ACC112 (cell line): Measurements from ENCODE around the gene EZH2.

Experiments used
- H2AFZ ChIP-seq: fragments of 200-600 bp; sonication (generic); one replicate; pipeline ENCODE4 v1.6.0; 2017; ENCODE audit warnings: antibody characterized with exemption, low read length; ENCODE audit not compliant: unreplicated experiment
- H3K27ac ChIP-seq: fragments of 200-600 bp; sonication (generic); 2 replicates; pipeline ENCODE4 v1.5.1; 2014; ENCODE audit warnings: low read depth, mild to moderate bottlenecking, antibody characterized with exemption, low read length, moderate library complexity
- H3K27me3 ChIP-seq: fragments of 200-600 bp; sonication (generic); 2 replicates; pipeline ENCODE4 v1.6.1; 2014; ENCODE audit warnings: mild to moderate bottlenecking, antibody characterized with exemption, low read length, moderate library complexity, mixed read lengths; ENCODE audit not compliant: insufficient read depth
- H3K36me3 ChIP-seq: fragments of 200-600 bp; sonication (generic); 2 replicates; pipeline ENCODE4 v1.6.1; 2016; ENCODE audit warnings: mild to moderate bottlenecking, antibody characterized with exemption, low read length, moderate library complexity, mixed read lengths; ENCODE audit not compliant: insufficient read depth
- H3K4me1 ChIP-seq: fragments of 200-600 bp; sonication (generic); one replicate; pipeline ENCODE4 v1.6.1; 2016; ENCODE audit warnings: low read length, mixed read lengths; ENCODE audit not compliant: insufficient read depth, unreplicated experiment, control insufficient read depth
- H3K4me3 ChIP-seq: fragments of 200-600 bp; sonication (generic); 2 replicates; pipeline ENCODE4 v1.5.1; 2014; ENCODE audit warnings: mild to moderate bottlenecking, low read depth, low read length
- H3K79me2 ChIP-seq: fragments of 200-600 bp; sonication (generic); one replicate; pipeline ENCODE4 v1.6.0; 2016; ENCODE audit warnings: low read length; ENCODE audit not compliant: control insufficient read depth, unreplicated experiment, insufficient read depth

Gene EZH2

GRCh38 chr7:148916186-148916585 is 32.1 kb upstream of the EZH2 start:
- Histone ChIP-seq H3K79me2 (no peaks in the 10 kb centered on the region), H3K4me1 (peaks cover 13% of the 10 kb centered on the region), H3K27ac (no peak overlapping the region), H3K27me3 (no peaks in the 10 kb centered on the region), H2AFZ (no peak overlapping the region), H3K36me3 (no peaks in the 10 kb centered on the region), H3K4me3 (no peak overlapping the region)

DNA sequence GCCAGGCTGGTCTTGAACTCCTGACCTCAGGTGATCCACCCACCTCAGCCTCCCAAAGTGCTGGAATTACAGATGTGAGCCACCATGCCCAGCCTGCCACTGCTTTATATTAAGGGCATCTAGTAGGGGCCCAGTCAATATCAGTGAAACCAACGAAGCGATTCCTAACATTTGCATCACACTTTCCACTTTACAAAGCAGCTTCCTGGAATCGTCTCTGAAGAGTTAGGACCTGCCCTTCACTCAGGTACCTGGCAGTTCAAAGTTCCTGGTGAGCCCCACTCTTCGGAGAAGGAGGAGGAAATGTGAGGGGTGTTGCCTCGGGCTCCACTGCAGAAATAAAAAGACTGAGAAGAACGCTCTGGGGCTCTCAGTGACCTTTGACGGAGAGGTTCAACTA is 31.1 kb upstream of the EZH2 start:
- Histone ChIP-seq H3K36me3 (no peaks in the 10 kb centered on the region), H3K4me3 (no peak overlapping the region), H2AFZ (no peak overlapping the region), H3K4me1 (peaks cover 13% of the 10 kb centered on the region), H3K27ac (no peak overlapping the region), H3K27me3 (peaks cover 7% of the 10 kb centered on the region), H3K79me2 (no peaks in the 10 kb centered on the region)

DNA sequence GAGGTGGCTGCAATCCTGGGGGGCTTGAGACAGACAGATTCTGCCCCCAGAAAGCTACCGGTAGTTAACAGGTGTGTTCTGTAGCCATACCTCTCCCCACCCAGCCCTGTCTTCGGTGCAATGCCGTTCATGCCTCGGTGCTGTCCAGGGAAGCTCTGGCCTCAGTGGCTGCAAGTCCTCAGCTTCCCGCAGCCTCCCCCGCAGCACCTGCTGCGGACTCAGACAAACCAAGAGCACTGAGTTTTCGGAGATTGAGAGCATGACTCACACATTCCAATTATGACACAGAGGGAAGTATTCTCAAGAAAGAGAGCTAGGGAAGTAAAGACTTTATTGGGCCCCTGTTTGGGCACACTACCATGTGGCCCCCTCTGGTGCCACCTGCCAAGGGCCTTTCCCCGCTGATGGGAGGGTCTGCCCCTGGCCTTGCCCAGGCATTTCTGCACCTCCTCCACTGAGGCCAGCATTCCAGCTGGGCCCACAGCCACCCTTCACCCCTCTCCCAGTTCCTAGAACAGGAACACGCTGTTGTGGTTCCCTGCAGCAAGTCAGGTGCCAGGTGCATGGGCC is 30.2 kb upstream of the EZH2 start:
- Histone ChIP-seq H2AFZ (no peak overlapping the region), H3K36me3 (no peaks in the 10 kb centered on the region), H3K27me3 (peaks cover 11% of the 10 kb centered on the region), H3K4me1 (peaks cover 13% of the 10 kb centered on the region), H3K27ac (no peak overlapping the region), H3K79me2 (no peaks in the 10 kb centered on the region), H3K4me3 (no peak overlapping the region)

DNA sequence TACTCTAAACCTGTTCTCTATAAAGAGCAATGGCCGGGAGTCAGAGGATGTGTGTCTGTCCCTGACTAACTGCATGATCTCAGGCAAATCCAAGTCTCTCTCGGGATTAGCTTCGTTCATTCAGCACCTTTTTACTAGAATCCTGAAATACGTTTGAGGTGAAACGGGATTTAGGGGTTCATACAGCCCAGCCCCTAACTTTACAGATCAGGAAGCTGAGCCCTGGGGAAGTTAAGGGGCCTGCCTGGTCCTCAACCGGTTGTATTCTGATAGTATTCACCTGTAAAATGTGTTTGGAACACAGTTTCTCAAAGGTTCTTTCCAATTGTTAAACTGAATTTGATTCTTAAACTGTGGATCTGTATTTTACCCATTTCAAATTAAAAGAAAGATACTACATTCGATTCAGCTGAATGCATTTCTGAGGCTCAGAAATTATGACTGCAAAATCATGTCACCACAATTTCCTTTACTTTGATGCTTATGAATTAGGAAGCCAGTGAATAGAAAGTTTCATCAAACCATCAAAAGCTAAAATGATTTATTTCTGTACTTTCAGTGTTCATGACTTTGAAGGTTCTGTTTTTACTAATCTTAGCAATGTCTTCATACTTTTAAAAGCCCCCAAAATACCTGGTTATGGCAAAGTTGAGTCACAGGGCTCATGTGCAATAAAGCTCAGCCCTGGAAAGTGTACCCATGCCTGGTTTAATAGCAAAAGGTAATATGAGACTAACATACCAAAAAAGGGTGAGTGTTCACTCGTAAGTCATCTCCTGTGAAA is 28.9 kb upstream of the EZH2 start:
- Histone ChIP-seq H3K4me1 (peaks cover 13% of the 10 kb centered on the region), H3K27ac (no peak overlapping the region), H3K27me3 (peaks cover 24% of the 10 kb centered on the region), H3K79me2 (no peaks in the 10 kb centered on the region), H3K36me3 (no peaks in the 10 kb centered on the region), H2AFZ (no peak overlapping the region), H3K4me3 (no peak overlapping the region)

DNA sequence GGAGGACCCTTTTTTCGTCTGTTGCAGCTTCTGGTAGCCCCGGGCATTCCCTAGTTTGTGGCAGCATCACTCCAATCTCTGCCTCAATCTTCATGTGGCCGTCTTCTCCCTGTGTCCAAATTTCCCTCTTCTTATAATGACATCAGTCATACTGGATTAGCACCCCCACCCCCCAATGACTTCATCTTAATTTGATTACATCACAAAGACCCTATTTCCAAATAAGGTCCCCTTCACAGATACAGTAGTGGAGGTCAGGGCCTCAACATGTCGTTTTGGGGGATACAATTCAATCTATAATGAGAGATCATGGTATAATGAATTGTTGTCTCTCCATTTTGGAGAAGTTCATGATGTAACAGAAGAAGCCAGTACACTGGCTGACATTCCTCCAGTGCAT is 28.1 kb upstream of the EZH2 start:
- peaks cover 13% of the 10 kb centered on the region for H3K4me1 ChIP-seq

DNA sequence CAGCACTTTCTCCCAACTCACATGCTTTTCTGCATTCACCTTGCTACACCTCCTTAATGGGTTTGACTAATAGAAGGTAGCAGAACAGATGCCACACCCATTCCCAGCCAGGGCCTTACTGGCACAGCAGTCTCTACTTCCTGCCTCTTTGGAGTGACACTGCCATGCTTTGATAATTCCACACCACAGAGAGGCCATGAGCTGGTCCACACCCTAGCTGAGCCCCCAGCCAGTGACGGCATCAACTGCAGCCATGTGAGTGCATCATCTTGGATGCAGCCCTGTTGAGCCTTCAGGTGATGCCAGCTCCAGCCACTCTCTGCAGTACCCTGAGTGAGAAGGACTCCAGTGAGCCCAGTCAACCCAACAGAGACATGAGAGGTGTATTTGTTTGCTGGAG is 27.5 kb upstream of the EZH2 start:
- peaks cover 13% of the 10 kb centered on the region for H3K4me1 ChIP-seq
- H3K79me2 ChIP-seq, result no peaks in the 10 kb centered on the region
- no peak overlapping the region for H3K4me3 ChIP-seq
- H3K27me3 ChIP-seq, result peaks cover 33% of the 10 kb centered on the region
- no peaks in the 10 kb centered on the region for H3K36me3 ChIP-seq
- H3K27ac ChIP-seq, result no peak overlapping the region
- H2AFZ ChIP-seq, result no peak overlapping the region

More for the DNA sequence above, 28.1 kb upstream of the EZH2 start:
- Histone ChIP-seq H3K4me3 (no peak overlapping the region), H2AFZ (no peak overlapping the region), H3K27me3 (peaks cover 29% of the 10 kb centered on the region), H3K79me2 (no peaks in the 10 kb centered on the region), H3K36me3 (no peaks in the 10 kb centered on the region), H3K27ac (no peak overlapping the region)

DNA sequence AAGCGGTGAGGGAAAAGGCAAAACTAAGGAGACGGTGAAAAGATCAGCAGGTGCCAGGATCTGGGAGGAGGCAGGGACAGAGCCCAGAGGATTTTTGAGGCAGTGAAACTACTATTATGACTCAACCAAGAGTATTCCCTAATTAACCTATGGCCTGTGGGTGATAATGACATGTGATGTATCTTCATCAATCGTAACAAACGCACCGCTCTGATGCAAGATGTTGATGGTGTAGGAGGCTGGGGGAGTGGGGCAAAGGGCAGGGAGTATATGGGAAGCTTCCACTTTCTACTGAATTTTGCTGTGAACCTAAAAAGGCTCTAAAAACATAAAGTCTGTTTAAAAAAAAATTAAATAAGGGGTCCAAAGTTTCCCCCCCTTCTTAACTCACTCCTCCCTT is 25.5 kb upstream of the EZH2 start:
- H3K27ac ChIP-seq, result no peak overlapping the region
- H2AFZ ChIP-seq, result no peak overlapping the region
- no peaks in the 10 kb centered on the region for H3K36me3 ChIP-seq
- H3K4me1 ChIP-seq, result peaks cover 3% of the 10 kb centered on the region
- peaks cover 41% of the 10 kb centered on the region for H3K27me3 ChIP-seq
- H3K4me3 ChIP-seq, result no peak overlapping the region
- no peaks in the 10 kb centered on the region for H3K79me2 ChIP-seq

DNA sequence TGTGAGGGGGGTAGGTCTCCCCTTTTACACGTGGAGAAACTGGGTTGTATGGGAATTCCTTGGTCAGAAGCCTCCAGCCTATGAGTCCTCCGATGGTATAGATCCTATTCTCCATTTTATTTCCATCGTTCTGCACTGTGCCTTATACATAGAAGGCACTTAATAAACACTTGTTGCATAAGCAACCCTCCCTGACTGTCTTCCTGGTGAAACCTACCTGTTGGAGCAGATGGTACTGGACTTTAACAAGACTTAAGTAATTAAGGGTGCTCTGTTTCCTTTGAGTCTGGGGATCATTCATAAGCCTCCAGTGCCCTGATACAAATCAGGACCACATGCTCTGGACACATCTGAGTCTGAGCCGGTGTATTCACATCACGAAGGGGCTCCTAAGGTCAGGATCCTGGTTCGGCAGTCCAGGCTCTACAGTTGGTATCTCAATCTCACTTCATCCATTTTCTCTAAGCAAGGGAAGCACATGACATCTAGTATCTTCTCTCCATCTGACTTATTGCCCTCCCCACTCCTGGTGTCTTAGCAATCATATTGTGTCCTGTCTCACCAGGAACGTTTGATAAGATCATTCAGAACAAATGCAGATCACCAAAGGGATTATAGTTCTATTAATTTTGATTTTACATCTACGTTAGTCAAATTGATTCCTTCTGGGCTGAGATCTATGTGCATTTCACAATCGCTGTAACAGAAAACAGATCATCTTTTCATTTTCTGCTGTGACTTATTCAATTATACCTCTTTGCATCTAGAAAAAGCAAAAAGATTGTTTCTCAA is 22.8 kb upstream of the EZH2 start:
- H3K36me3 ChIP-seq, result no peaks in the 10 kb centered on the region
- no peaks in the 10 kb centered on the region for H3K79me2 ChIP-seq
- peaks cover 41% of the 10 kb centered on the region for H3K27me3 ChIP-seq
- no peak overlapping the region for H3K27ac ChIP-seq
- no peaks in the 10 kb centered on the region for H3K4me1 ChIP-seq
- no peak overlapping the region for H2AFZ ChIP-seq
- H3K4me3 ChIP-seq, result no peak overlapping the region

DNA sequence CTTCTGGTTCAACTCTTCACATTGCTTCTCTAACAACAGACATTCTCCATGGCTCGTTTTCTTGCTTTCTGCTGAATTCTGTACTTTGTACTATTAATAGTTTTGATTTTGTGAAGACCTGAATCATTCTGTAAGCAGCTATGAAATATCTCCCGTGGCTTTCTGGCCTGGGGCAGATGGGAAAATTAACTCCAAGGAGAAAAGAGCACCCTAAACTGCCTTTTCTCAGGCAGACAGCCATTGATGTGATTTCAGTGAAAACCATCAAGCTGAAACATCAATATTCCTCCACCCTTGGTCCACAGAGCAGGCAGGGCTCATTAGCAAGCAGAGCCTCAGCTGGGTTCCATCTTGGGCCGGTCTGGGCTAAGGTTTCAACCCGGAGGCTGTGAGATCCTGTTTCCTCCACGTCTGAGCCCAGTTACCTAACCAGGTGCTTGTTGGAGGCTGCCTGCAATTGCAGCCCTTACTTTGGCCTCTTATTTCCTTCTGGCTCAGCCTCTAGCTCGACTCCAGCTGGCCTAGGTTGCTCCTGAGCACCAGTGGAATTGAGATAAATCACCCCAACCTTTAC is 21.1 kb upstream of the EZH2 start:
- Histone ChIP-seq H3K27ac (no peak overlapping the region), H2AFZ (peak overlapping the region; percentile 27), H3K4me3 (no peak overlapping the region), H3K27me3 (peaks cover 34% of the 10 kb centered on the region), H3K4me1 (no peaks in the 10 kb centered on the region), H3K79me2 (no peaks in the 10 kb centered on the region), H3K36me3 (no peaks in the 10 kb centered on the region)

DNA sequence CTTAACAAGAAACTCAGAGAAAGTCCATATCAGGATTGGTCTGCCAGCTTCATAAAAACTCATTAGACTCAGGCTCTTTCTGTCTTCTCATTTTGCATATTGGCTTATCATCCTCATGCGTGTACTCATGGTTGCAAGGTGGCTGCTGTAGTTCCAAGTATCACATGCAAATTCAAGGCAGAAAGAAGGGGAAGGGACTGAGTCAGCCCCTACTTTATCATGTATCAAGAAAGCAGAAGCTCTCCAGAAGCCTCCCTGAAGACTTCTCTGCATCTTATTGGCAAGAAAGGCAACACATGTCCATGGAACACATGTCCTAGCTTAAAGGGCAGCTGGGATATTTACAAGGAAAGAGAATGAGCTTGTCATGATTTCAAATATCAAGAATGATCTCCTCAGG is 19.4 kb upstream of the EZH2 start:
- H3K4me3 ChIP-seq, result no peak overlapping the region
- H3K79me2 ChIP-seq, result no peaks in the 10 kb centered on the region
- H3K36me3 ChIP-seq, result no peaks in the 10 kb centered on the region
- peaks cover 22% of the 10 kb centered on the region for H3K27me3 ChIP-seq
- no peaks in the 10 kb centered on the region for H3K4me1 ChIP-seq
- no peak overlapping the region for H3K27ac ChIP-seq
- no peak overlapping the region for H2AFZ ChIP-seq
